Measurements from ENCODE around the gene KRTAP5-11. TPM values are rescaled to one million over a fixed set of nuclear protein-coding genes. Genes with fewer than 3 reads are reported as not detected.
A peak's percentile ranks its signal among the peaks of the same experiment; 100 is the strongest.
"Not testable (repeated sequence)": the region's sequence is repeated elsewhere in the genome, so short reads cannot be mapped to it uniquely, and the experiment has no call there.

KRTAP5-11 gene
- total RNA-seq (not detected), polyA plus RNA-seq (not detected)

GRCh38 chr11:71582309-71582895, at the start of gene KRTAP5-11:
KRTAP5-11 (minus strand) TSS chr11:71582875; CDS start chr11:71582837, 38 bp downstream.
- DNase-seq (ENCODE audit: extremely low spot score) = no peak
- Histone ChIP-seq H3K4me1 (ENCODE audit: insufficient read depth) (peaks cover 2% of the 10 kb centered on the region), H3K27ac (ENCODE audit: low read depth) (no peak within 1 kb of the TSS), H3K4me3 (ENCODE audit: low read depth, low read length) (no peak within 1 kb of the TSS), H3K36me3 (ENCODE audit: insufficient read depth) (no peaks in the 10 kb centered on the region)
- 70% methylated on average over 3 of the region's 3 CpGs for WGBS

GRCh38 chr11:71631551-71631950, 48.9 kb upstream of the KRTAP5-11 start:
- H3K27ac ChIP-seq (ENCODE audit: low read depth); H3K4me1 ChIP-seq (ENCODE audit: insufficient read depth); H3K36me3 ChIP-seq (ENCODE audit: insufficient read depth); DNase-seq (ENCODE audit: extremely low spot score); H3K4me3 ChIP-seq (ENCODE audit: low read depth, low read length): not testable (repeated sequence)
- WGBS = 75% methylated on average over 18 of the region's 18 CpGs

- 84% methylated on average over 1 of the region's 1 CpG for WGBS
- not testable (repeated sequence) for H3K4me1 ChIP-seq (ENCODE audit: insufficient read depth); H3K36me3 ChIP-seq (ENCODE audit: insufficient read depth); DNase-seq (ENCODE audit: extremely low spot score); H3K4me3 ChIP-seq (ENCODE audit: low read depth, low read length); H3K27ac ChIP-seq (ENCODE audit: low read depth)
Measured at GRCh38 chr11:71630071-71630470, 47.4 kb upstream of the KRTAP5-11 start.

- 90% methylated on average over 21 of the region's 21 CpGs for WGBS
- not testable (repeated sequence) for DNase-seq (ENCODE audit: extremely low spot score); H3K36me3 ChIP-seq (ENCODE audit: insufficient read depth); H3K4me3 ChIP-seq (ENCODE audit: low read depth, low read length); H3K27ac ChIP-seq (ENCODE audit: low read depth); H3K4me1 ChIP-seq (ENCODE audit: insufficient read depth)
Measured at GRCh38 chr11:71628943-71629342, 46.3 kb upstream of the KRTAP5-11 start.

- WGBS = 85% methylated on average over 11 of the region's 11 CpGs
- DNase-seq (ENCODE audit: extremely low spot score); H3K36me3 ChIP-seq (ENCODE audit: insufficient read depth); H3K4me3 ChIP-seq (ENCODE audit: low read depth, low read length); H3K4me1 ChIP-seq (ENCODE audit: insufficient read depth); H3K27ac ChIP-seq (ENCODE audit: low read depth): not testable (repeated sequence)
Measured at GRCh38 chr11:71623226-71623625, 40.6 kb upstream of the KRTAP5-11 start.

GRCh38 chr11:71622561-71622960, 39.9 kb upstream of the KRTAP5-11 start:
- not testable (repeated sequence) for H3K4me3 ChIP-seq (ENCODE audit: low read depth, low read length); DNase-seq (ENCODE audit: extremely low spot score); H3K36me3 ChIP-seq (ENCODE audit: insufficient read depth); H3K27ac ChIP-seq (ENCODE audit: low read depth); H3K4me1 ChIP-seq (ENCODE audit: insufficient read depth)
- 86% methylated on average over 14 of the region's 14 CpGs for WGBS

GRCh38 chr11:71615003-71615402, 32.3 kb upstream of the KRTAP5-11 start:
- not testable (repeated sequence) for H3K4me1 ChIP-seq (ENCODE audit: insufficient read depth); H3K4me3 ChIP-seq (ENCODE audit: low read depth, low read length); H3K36me3 ChIP-seq (ENCODE audit: insufficient read depth); H3K27ac ChIP-seq (ENCODE audit: low read depth)
- WGBS = 70% methylated on average over 12 of the region's 12 CpGs
- peak; percentile 47 for DNase-seq (ENCODE audit: extremely low spot score)

GRCh38 chr11:71614366-71614917, 31.8 kb upstream of the KRTAP5-11 start:
- H3K27ac ChIP-seq (ENCODE audit: low read depth); H3K4me3 ChIP-seq (ENCODE audit: low read depth, low read length); H3K4me1 ChIP-seq (ENCODE audit: insufficient read depth); DNase-seq (ENCODE audit: extremely low spot score); H3K36me3 ChIP-seq (ENCODE audit: insufficient read depth): not testable (repeated sequence)
- WGBS = 52% methylated on average over 15 of the region's 15 CpGs

GRCh38 chr11:71613931-71614330, 31.3 kb upstream of the KRTAP5-11 start:
- not testable (repeated sequence) for H3K27ac ChIP-seq (ENCODE audit: low read depth); H3K4me1 ChIP-seq (ENCODE audit: insufficient read depth); DNase-seq (ENCODE audit: extremely low spot score); H3K4me3 ChIP-seq (ENCODE audit: low read depth, low read length); H3K36me3 ChIP-seq (ENCODE audit: insufficient read depth)
- 67% methylated on average over 7 of the region's 7 CpGs for WGBS

- not testable (repeated sequence) for H3K27ac ChIP-seq (ENCODE audit: low read depth); H3K4me3 ChIP-seq (ENCODE audit: low read depth, low read length); DNase-seq (ENCODE audit: extremely low spot score); H3K4me1 ChIP-seq (ENCODE audit: insufficient read depth); H3K36me3 ChIP-seq (ENCODE audit: insufficient read depth)
- 77% methylated on average over 21 of the region's 21 CpGs for WGBS
Measured at GRCh38 chr11:71611218-71611910, 28.7 kb upstream of the KRTAP5-11 start.

- not testable (repeated sequence) for DNase-seq (ENCODE audit: extremely low spot score); H3K4me3 ChIP-seq (ENCODE audit: low read depth, low read length); H3K36me3 ChIP-seq (ENCODE audit: insufficient read depth); H3K4me1 ChIP-seq (ENCODE audit: insufficient read depth); H3K27ac ChIP-seq (ENCODE audit: low read depth)
- WGBS = 21% methylated on average over 16 of the region's 21 CpGs
Measured at GRCh38 chr11:71608272-71608671, 25.6 kb upstream of the KRTAP5-11 start.

GRCh38 chr11:71607520-71608216, 25.0 kb upstream of the KRTAP5-11 start:
- H3K27ac ChIP-seq (ENCODE audit: low read depth); H3K36me3 ChIP-seq (ENCODE audit: insufficient read depth); H3K4me1 ChIP-seq (ENCODE audit: insufficient read depth); H3K4me3 ChIP-seq (ENCODE audit: low read depth, low read length); DNase-seq (ENCODE audit: extremely low spot score): not testable (repeated sequence)
- 2% methylated on average over 52 of the region's 59 CpGs for WGBS

GRCh38 chr11:71606853-71607519, 24.3 kb upstream of the KRTAP5-11 start:
- not testable (repeated sequence) for H3K4me3 ChIP-seq (ENCODE audit: low read depth, low read length)
- 9% methylated on average over 48 of the region's 48 CpGs for WGBS

More at GRCh38 chr11:71606853-71607519, 24.3 kb upstream of the KRTAP5-11 start:
- DNase-seq (ENCODE audit: extremely low spot score); H3K36me3 ChIP-seq (ENCODE audit: insufficient read depth); H3K27ac ChIP-seq (ENCODE audit: low read depth); H3K4me1 ChIP-seq (ENCODE audit: insufficient read depth): not testable (repeated sequence)

Measured in urinary bladder (tissue), 4 donors.